Natural killer cell (primary cell): ENCODE results near the gene CSTB. TPM values are rescaled to one million over a fixed set of nuclear protein-coding genes. Genes with fewer than 3 reads are reported as not detected.

Experiments
- ATAC-seq, 3 donors: fragments of 150-1000 bp in 2 of 3; fragments of 200-7000 bp in 1 of 3; cut with Tn5 transposase; 1 replicate in 1 of 3; 2 replicates in 2 of 3; pipeline ENCODE4 v1.10.0; 2021; ENCODE audit warnings: mild to moderate bottlenecking in 2 of 3, moderate library complexity in 2 of 3
- DNase-seq, 2 donors: peaks; one replicate each; pipeline versions ENCODE4 v3.0.0 to v3.0.0-alpha.2; 2013 to 2021; ENCODE audit warnings: mixed read lengths in 1 of 2
- H3K27ac ChIP-seq: one replicate; pipeline ENCODE4 v1.5.1; 2013; ENCODE audit warnings: mild to moderate bottlenecking, low read length
- H3K27me3 ChIP-seq: one replicate; pipeline ENCODE4 v1.6.1; 2013; ENCODE audit warnings: low read length; ENCODE audit not compliant: control insufficient read depth, insufficient read depth
- H3K36me3 ChIP-seq: one replicate; pipeline ENCODE4 v1.6.1; 2013; ENCODE audit warnings: low read length; ENCODE audit not compliant: control insufficient read depth, insufficient read depth
- H3K4me1 ChIP-seq: one replicate; pipeline ENCODE4 v1.6.1; 2013; ENCODE audit warnings: low read length; ENCODE audit not compliant: control insufficient read depth, insufficient read depth
- H3K4me3 ChIP-seq: one replicate; pipeline ENCODE4 v1.5.1; 2013; ENCODE audit warnings: low read length
- H3K9me3 ChIP-seq: one replicate; pipeline ENCODE4 v1.6.1; 2013; ENCODE audit warnings: low read length; ENCODE audit not compliant: control insufficient read depth, insufficient read depth
- H3K27ac Mint-ChIP-seq, 2 donors: one replicate each; pipeline ENCODE4 v1.8.0; 2022; ENCODE audit warnings: mild to moderate bottlenecking in 2 of 2, mixed read lengths in 2 of 2, moderate library complexity in 1 of 2
- H3K27me3 Mint-ChIP-seq, 2 donors: one replicate each; pipeline ENCODE4 v1.8.0; 2022; ENCODE audit warnings: low read depth in 2 of 2, mixed read lengths in 2 of 2
- H3K36me3 Mint-ChIP-seq: one replicate; pipeline ENCODE4 v1.8.0; 2022; ENCODE audit warnings: mixed read lengths
- H3K4me1 Mint-ChIP-seq, 2 donors: one replicate each; pipeline ENCODE4 v1.8.0; 2022; ENCODE audit warnings: mixed read lengths in 2 of 2
- H3K4me3 Mint-ChIP-seq: one replicate; pipeline ENCODE4 v1.8.0; 2022; ENCODE audit warnings: mild to moderate bottlenecking, moderate library complexity, mixed read lengths
- H3K9me3 Mint-ChIP-seq, 2 donors: one replicate each; pipeline ENCODE4 v1.8.0; 2022; ENCODE audit warnings: mixed read lengths in 2 of 2
- WGBS: methylation state at CpG from one replicate; pipeline ENCODE4 v1.1.7; 2013; ENCODE audit warnings: missing lambda C conversion rate; ENCODE audit not compliant: insufficient coverage; 5-methylcytosine and 5-hydroxymethylcytosine counted together
- intact Hi-C: fragments of 100-400 bp; cut with micrococcal nuclease; formaldehyde crosslinking; loops from one replicate; pipeline ENCODE4 v1.14.2; 2022
- total RNA-seq, 4 donors: library from RNA; stranded (reverse); fragments of 120-200 nt in 1 of 4; gene quantifications; one replicate each; pipeline versions ENCODE4 v1.2.3 to v1.2.4, GENCODE V29; 2013 to 2022
- TF ChIP-seq, protein P1 (sequence below): fragments of 200-600 bp; IDR thresholded peaks from one replicate; pipeline ENCODE4 v1.8.0; 2022; ENCODE audit warnings: antibody characterized with exemption

The CSTB gene
- total RNA-seq, 3 donors from 2014 or later (not counting 1 experiment from before 2014, with no cell fraction given) = 18.5 to 23.1 (median 22.7) TPM

DNA sequence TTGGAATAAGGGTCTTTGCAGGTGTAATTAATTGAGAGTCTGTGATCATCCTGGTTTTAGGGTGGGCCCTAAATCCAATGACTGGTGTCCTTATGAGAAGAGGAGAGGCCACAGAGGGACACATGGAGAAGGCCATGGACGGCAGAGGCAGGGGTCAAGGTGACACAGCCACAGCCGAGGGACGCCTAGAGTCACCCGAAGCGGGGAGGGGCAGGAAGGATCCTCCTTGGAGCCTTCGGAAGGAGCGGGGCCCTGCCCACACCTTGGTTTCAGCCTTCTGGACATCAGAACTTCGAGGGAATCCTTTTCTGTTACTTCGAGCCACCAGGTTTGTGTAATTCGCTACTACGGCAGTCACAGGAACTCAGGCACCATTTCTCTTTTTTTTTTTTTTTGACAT is 44.4 kb upstream of the CSTB start:
- H3K27ac Mint-ChIP-seq = no peak overlapping the region
- WGBS = 90% methylated on average over 11 of the region's 11 CpGs
- Histone ChIP-seq H3K4me3 (no peak overlapping the region), H3K27ac (no peak overlapping the region), H3K27me3 (no peaks in the 10 kb centered on the region), H3K9me3 (peaks cover 6% of the 10 kb centered on the region), H3K36me3 (no peaks in the 10 kb centered on the region), H3K4me1 (peaks cover 27% of the 10 kb centered on the region)
- no peaks in the 10 kb centered on the region for H3K27me3 Mint-ChIP-seq
- H3K4me1 Mint-ChIP-seq = no peaks in the 10 kb centered on the region
- no peak overlapping the region for H3K4me3 Mint-ChIP-seq
- DNase-seq (no peak), ATAC-seq (no peak)
- intact Hi-C loops = no loop called here
- no peaks in the 10 kb centered on the region for H3K36me3 Mint-ChIP-seq
- H3K9me3 Mint-ChIP-seq = no peaks in the 10 kb centered on the region
- TF ChIP-seq, protein P1, sequence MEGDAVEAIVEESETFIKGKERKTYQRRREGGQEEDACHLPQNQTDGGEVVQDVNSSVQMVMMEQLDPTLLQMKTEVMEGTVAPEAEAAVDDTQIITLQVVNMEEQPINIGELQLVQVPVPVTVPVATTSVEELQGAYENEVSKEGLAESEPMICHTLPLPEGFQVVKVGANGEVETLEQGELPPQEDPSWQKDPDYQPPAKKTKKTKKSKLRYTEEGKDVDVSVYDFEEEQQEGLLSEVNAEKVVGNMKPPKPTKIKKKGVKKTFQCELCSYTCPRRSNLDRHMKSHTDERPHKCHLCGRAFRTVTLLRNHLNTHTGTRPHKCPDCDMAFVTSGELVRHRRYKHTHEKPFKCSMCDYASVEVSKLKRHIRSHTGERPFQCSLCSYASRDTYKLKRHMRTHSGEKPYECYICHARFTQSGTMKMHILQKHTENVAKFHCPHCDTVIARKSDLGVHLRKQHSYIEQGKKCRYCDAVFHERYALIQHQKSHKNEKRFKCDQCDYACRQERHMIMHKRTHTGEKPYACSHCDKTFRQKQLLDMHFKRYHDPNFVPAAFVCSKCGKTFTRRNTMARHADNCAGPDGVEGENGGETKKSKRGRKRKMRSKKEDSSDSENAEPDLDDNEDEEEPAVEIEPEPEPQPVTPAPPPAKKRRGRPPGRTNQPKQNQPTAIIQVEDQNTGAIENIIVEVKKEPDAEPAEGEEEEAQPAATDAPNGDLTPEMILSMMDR = no peak

DNA sequence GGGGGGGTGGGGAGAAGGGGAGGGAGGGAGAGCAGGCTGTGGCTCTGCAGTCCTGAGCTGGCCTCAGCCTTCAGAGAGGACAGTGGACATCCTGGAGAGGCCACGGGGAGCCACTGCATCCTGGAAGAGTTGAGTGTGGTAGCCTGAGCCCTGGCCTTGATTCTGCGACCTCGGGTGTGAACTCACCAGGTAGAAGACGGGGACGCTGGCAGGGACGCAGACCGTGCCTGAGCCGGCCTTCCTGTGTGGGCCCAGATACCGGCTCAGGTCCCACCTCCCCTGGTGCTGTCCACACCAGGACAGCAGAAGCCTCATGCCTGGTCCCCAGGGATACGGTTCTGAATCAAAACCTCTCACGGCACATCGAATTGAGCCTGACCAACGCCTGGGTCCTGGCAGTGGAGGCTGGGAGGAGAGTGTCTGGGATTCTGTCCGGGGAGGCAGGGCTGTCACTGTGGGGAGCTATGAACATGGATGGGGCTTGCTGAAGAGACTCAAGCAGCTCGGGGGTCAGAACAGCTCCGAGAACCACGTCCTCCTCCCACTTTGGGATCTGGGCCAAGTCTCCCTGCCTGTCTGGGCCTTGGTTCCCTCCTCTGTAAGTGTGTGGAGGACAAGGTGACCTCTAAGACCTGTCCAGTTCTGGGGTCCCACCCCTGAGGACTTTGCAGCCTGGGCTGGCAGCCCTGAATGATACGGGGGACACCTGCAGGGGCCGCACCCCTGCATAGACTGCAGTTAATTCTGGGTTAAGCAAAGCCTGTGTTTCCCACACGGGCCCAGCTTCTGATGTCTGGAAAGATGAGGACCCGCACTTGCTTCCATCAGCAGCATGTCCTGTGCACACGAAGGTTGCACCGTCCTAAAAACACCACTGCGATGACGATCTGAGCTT is 43.6 kb upstream of the CSTB start:
- WGBS = 91% methylated on average over 25 of the region's 25 CpGs
- Histone ChIP-seq H3K27me3 (no peaks in the 10 kb centered on the region), H3K36me3 (no peaks in the 10 kb centered on the region), H3K4me1 (peaks cover 27% of the 10 kb centered on the region), H3K4me3 (no peak overlapping the region), H3K9me3 (peaks cover 6% of the 10 kb centered on the region), H3K27ac (no peak overlapping the region)
- no peaks in the 10 kb centered on the region for H3K9me3 Mint-ChIP-seq
- no peak overlapping the region for H3K27ac Mint-ChIP-seq
- H3K4me1 Mint-ChIP-seq = peaks cover 0 to 4% of the 10 kb centered on the region in 2 donors
- intact Hi-C loops = loop anchor here (10.0 kb wide), 1 partner anchor 665 kb away; no protein-coding TSS in a partner anchor
- no peaks in the 10 kb centered on the region for H3K36me3 Mint-ChIP-seq
- no peak overlapping the region for H3K4me3 Mint-ChIP-seq
- DNase-seq (no peak), ATAC-seq (no peak)
- TF ChIP-seq, protein P1 = no peak
- H3K27me3 Mint-ChIP-seq = no peaks in the 10 kb centered on the region

DNA sequence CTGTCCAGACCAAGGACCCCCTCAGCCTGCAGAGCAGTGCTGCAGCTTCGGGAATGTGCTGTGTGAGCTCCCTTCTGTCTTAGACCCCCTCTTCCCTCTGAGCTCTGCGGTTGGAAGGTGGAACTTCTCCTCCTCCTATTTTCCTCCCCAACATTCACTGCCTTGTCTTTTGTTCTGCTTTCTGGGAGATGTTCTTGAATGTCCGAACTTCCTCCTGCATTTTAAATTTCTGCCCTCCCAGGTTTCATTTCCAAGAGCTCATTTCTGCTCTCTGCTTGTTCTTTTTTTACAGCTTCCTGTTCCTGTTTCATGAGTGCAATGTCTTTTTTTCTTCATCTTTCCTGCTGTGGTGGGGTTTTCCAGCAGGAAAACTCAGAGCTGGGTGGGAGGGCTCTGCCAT is 42.6 kb upstream of the CSTB start:
- Mint-ChIP-seq H3K4me3 (no peak overlapping the region), H3K27ac (no peak overlapping the region), H3K27me3 (no peaks in the 10 kb centered on the region), H3K36me3 (no peaks in the 10 kb centered on the region), H3K4me1 (peaks cover 0 to 6% of the 10 kb centered on the region in 2 donors), H3K9me3 (no peaks in the 10 kb centered on the region)
- H3K27me3 ChIP-seq = no peaks in the 10 kb centered on the region
- TF ChIP-seq, protein P1 = no peak
- H3K4me1 ChIP-seq = peaks cover 27% of the 10 kb centered on the region
- H3K27ac ChIP-seq = no peak overlapping the region
- WGBS = 65% methylated on average over 3 of the region's 3 CpGs
- intact Hi-C loops = loop anchor here (10.0 kb wide), 1 partner anchor 666 kb away; no protein-coding TSS in a partner anchor
- ATAC-seq = no peak
- DNase-seq = no peak
- H3K4me3 ChIP-seq = no peak overlapping the region
- H3K9me3 ChIP-seq = peaks cover 6% of the 10 kb centered on the region
- H3K36me3 ChIP-seq = no peaks in the 10 kb centered on the region
